HUES48 (cell line): Measurements from ENCODE around the gene ADCY9.
"Not testable (repeated sequence)": the region's sequence is repeated elsewhere in the genome, so short reads cannot be mapped to it uniquely, and the experiment has no call there.

Experiments
- H3K27ac ChIP-seq: one replicate; pipeline ENCODE4 v1.7.0; 2013; ENCODE audit warnings: low read depth, low read length, inconsistent platforms
- H3K27me3 ChIP-seq: 2 replicates; pipeline ENCODE4 v1.6.1; 2013; ENCODE audit warnings: mild to moderate bottlenecking, low read length; ENCODE audit not compliant: control insufficient read depth, insufficient read depth
- H3K36me3 ChIP-seq: 2 replicates; pipeline ENCODE4 v1.6.1; 2013; ENCODE audit warnings: low read length; ENCODE audit not compliant: control insufficient read depth, insufficient read depth
- H3K4me1 ChIP-seq: 2 replicates; pipeline ENCODE4 v1.6.1; 2013; ENCODE audit warnings: mild to moderate bottlenecking, low read length; ENCODE audit not compliant: control insufficient read depth, insufficient read depth
- H3K4me3 ChIP-seq: 2 replicates; pipeline ENCODE4 v1.5.1; 2013; ENCODE audit warnings: mild to moderate bottlenecking, low read depth, low read length
- H3K9ac ChIP-seq: 2 replicates; pipeline ENCODE4 v1.6.1; 2013; ENCODE audit warnings: mild to moderate bottlenecking, low read depth, low read length, moderate library complexity
- H3K9me3 ChIP-seq: 2 replicates; pipeline ENCODE4 v1.6.1; 2013; ENCODE audit warnings: low read length; ENCODE audit not compliant: control insufficient read depth, insufficient read depth

The ADCY9 gene

GRCh38 chr16:4116325-4117249, at the start of gene ADCY9:
Gene ADCY9 (minus strand): TSS chr16:4116442. CDS start chr16:4115442, 1,000 bp downstream.
- H3K36me3 ChIP-seq, result 0 out of 2 replicates have a peak, but pooled peaks cover 3% of the 10 kb centered on the region
- H3K27ac ChIP-seq, result no peak within 1 kb of the TSS
- H3K27me3 ChIP-seq, result peaks cover 27% of the 10 kb centered on the region
- H3K4me1 ChIP-seq, result peaks cover 10% of the 10 kb centered on the region
- peak within 1 kb of the TSS; percentile 76 for H3K4me3 ChIP-seq
- H3K9ac ChIP-seq, result peak within 1 kb of the TSS; percentile 49; the same call in 1 of the 2 replicates
- no peaks in the 10 kb centered on the region for H3K9me3 ChIP-seq

GRCh38 chr16:4160658-4161430, 44.6 kb upstream of the ADCY9 start:
- no peaks in the 10 kb centered on the region for H3K27me3 ChIP-seq
- H3K36me3 ChIP-seq, result no peaks in the 10 kb centered on the region
- no peaks in the 10 kb centered on the region for H3K4me1 ChIP-seq
- no peak overlapping the region for H3K9ac ChIP-seq
- no peak overlapping the region for H3K27ac ChIP-seq
- no peaks in the 10 kb centered on the region for H3K9me3 ChIP-seq
- H3K4me3 ChIP-seq, result no peak overlapping the region

GRCh38 chr16:4159726-4160125, 43.5 kb upstream of the ADCY9 start:
- no peaks in the 10 kb centered on the region for H3K9me3 ChIP-seq
- H3K27ac ChIP-seq, result no peak overlapping the region
- H3K9ac ChIP-seq, result no peak overlapping the region
- no peaks in the 10 kb centered on the region for H3K27me3 ChIP-seq
- H3K36me3 ChIP-seq, result no peaks in the 10 kb centered on the region
- no peaks in the 10 kb centered on the region for H3K4me1 ChIP-seq
- H3K4me3 ChIP-seq, result no peak overlapping the region

DNA sequence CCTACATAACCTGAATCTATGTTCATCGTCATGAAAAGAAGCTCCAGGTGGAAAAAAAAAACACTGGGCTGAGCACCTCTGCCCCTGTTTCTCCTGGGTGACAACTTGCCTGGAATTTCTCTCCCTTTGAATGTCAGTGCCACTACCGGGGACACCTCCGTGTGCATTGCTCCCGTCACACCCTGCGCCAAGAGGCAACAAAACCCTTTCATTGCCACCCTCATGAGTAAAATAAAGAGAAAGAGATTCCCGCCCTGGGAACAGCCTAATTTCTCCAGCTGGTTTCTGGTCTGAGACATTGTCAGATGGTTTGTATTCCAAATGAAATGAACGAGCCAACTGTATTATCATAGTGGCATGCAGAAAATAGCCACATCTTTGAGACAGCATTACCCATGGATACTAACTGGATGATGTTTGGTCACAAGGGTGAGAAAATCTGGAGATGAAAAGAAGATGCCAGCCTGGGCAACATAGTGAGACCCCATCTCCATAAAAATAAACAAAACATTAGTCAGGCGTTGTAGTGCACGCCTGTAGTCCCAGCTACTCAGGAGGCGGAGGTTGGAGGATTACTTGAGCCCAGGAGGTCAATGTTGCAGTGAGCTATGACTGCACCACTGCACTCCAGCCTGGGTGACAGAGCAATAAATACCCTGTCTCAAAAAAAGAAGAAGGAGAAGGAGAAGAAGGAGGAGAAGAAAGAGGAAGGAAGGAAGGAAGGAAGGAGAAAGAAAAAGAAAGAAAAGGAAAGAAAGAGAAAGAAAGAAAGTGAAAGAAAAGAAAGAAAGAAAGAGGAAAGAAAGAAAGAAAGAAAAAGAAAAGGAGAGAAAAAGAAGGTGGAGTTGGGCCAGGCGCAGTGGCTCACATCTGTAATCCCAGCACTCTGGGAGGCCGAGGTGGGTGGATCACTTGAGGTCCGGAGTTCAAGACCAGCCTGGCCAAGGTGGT, 42.2 kb upstream of the ADCY9 start:
- Histone ChIP-seq H3K9me3 (no peaks in the 10 kb centered on the region), H3K9ac (no peak overlapping the region), H3K36me3 (no peaks in the 10 kb centered on the region), H3K27me3 (no peaks in the 10 kb centered on the region), H3K27ac (no peak overlapping the region), H3K4me3 (no peak overlapping the region), H3K4me1 (no peaks in the 10 kb centered on the region)

- H3K36me3 ChIP-seq, result no peaks in the 10 kb centered on the region
- H3K9ac ChIP-seq, result no peak overlapping the region
- H3K27ac ChIP-seq, result no peak overlapping the region
- H3K4me1 ChIP-seq, result no peaks in the 10 kb centered on the region
- no peak overlapping the region for H3K4me3 ChIP-seq
- no peaks in the 10 kb centered on the region for H3K27me3 ChIP-seq
- no peaks in the 10 kb centered on the region for H3K9me3 ChIP-seq
These were observed 41.2 kb upstream of the ADCY9 start for GRCh38 chr16:4157376-4157825.

DNA sequence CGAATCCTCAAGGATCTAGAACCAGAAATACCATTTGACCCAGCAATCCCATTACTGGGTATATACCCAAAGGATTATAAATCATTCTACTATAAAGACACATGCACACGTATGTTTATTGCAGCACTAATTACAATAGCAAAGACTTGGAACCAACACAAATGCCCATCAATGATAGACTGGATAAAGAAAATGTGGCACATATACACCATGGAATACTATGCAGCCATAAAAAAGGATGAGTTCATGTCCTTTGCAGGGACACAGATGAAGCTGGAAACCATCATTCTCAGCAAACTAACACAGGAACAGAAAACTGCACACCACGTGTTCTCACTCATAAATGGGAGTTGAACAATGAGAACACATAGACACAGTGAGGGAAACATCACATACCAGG, 40.3 kb upstream of the ADCY9 start:
- H3K4me3 ChIP-seq, H3K4me1 ChIP-seq, H3K9me3 ChIP-seq, H3K27me3 ChIP-seq, H3K27ac ChIP-seq, H3K9ac ChIP-seq, H3K36me3 ChIP-seq: not testable (repeated sequence)

GRCh38 chr16:4153364-4153763, 37.1 kb upstream of the ADCY9 start:
- not testable (repeated sequence) for H3K36me3 ChIP-seq, H3K27ac ChIP-seq, H3K9me3 ChIP-seq, H3K4me1 ChIP-seq, H3K9ac ChIP-seq, H3K4me3 ChIP-seq, H3K27me3 ChIP-seq

DNA sequence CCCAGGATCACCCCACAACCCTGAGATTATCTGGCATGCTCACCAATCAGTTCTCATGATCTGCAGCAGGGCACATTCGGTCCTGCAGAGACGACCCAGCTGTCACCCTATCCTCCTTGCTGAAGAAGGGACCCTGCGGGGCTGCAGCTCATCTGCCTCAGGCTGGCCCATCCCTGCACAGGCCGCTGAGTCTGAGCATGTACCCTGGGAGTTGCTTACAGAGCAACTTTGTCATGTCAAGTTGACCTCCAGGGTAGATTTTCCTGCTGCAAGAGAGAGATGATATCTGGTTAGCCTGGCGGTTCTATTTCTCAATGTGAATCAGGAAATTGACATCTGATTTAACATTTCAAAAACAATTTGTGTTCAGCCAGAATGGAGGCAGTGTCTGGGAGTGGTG, 36.0 kb upstream of the ADCY9 start:
- H3K36me3 ChIP-seq, result no peaks in the 10 kb centered on the region
- no peaks in the 10 kb centered on the region for H3K4me1 ChIP-seq
- H3K9ac ChIP-seq, result no peak overlapping the region
- H3K27ac ChIP-seq, result no peak overlapping the region
- H3K9me3 ChIP-seq, result no peaks in the 10 kb centered on the region
- H3K4me3 ChIP-seq, result no peak overlapping the region
- no peaks in the 10 kb centered on the region for H3K27me3 ChIP-seq

DNA sequence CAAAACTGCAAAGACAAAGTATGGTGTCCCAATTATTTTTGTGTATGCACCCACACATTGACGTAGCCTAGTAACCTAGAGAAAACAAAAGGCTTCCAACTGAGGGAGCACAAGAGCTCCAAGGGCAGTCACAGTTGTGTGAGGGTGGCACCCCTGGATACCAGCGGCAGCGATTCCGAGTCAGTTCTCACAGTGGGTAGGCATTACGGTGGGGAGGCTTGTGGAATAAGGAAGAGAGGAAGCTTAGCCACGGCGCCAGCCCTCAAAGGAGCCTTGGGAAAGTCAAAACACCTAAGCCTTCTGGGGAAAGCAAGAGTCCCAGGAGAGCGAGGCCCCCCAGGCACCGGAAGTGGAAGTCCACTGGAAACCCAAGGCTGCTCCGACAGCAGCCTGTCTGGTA, 31.0 kb upstream of the ADCY9 start:
- no peak overlapping the region for H3K9ac ChIP-seq
- H3K9me3 ChIP-seq, result no peaks in the 10 kb centered on the region
- no peaks in the 10 kb centered on the region for H3K27me3 ChIP-seq
- H3K36me3 ChIP-seq, result no peaks in the 10 kb centered on the region
- no peak overlapping the region for H3K4me3 ChIP-seq
- no peak overlapping the region for H3K27ac ChIP-seq
- no peaks in the 10 kb centered on the region for H3K4me1 ChIP-seq

GRCh38 chr16:4142268-4142667, 26.0 kb upstream of the ADCY9 start:
- no peaks in the 10 kb centered on the region for H3K9me3 ChIP-seq

More at GRCh38 chr16:4142268-4142667, 26.0 kb upstream of the ADCY9 start:
- Histone ChIP-seq H3K9ac (no peak overlapping the region), H3K27me3 (no peaks in the 10 kb centered on the region), H3K36me3 (no peaks in the 10 kb centered on the region), H3K27ac (no peak overlapping the region), H3K4me3 (no peak overlapping the region), H3K4me1 (no peaks in the 10 kb centered on the region)
